ENCODE results near the gene EPB41L1. TPM values are rescaled to one million over a fixed set of nuclear protein-coding genes. Genes with fewer than 3 reads are reported as not detected.

Gene EPB41L1
- total RNA-seq, 1 experiment from 2014 or later: 121 TPM

GRCh38 chr20:36270744-36271638 lies 116.5 kb downstream of the EPB41L1 start:
- no peak for DNase-seq
- intact Hi-C loops (cut with micrococcal nuclease; ENCODE audit: unreplicated experiment): no loop called here
- Mint-ChIP-seq H3K27me3 (ENCODE audit: unreplicated experiment) (peaks cover 86% of the 10 kb centered on the region), H3K27ac (ENCODE audit: unreplicated experiment) (no peak overlapping the region), H3K4me1 (ENCODE audit: low read depth, unreplicated experiment) (no peaks in the 10 kb centered on the region), H3K9me3 (ENCODE audit: low read depth, unreplicated experiment) (no peaks in the 10 kb centered on the region), H3K36me3 (ENCODE audit: insufficient read depth, unreplicated experiment) (no peaks in the 10 kb centered on the region), H3K4me3 (ENCODE audit: low read depth, unreplicated experiment) (no peak overlapping the region)
- BruUV-seq (replicated peaks): no TSS peak
- TF ChIP-seq CTCF (IDR thresholded peaks at IDR 0.05; ENCODE audit: unreplicated experiment): no peak
- CTCF ChIA-PET: interaction anchor here (0.6 to 1.7 kb wide), 4 partner anchors 10 to 318 kb away, joined by 3 to 7 read pairs (median 4); no protein-coding TSS in a partner anchor

GRCh38 chr20:36271639-36272546 lies 117.4 kb downstream of the EPB41L1 start:
- intact Hi-C loops (cut with micrococcal nuclease; ENCODE audit: unreplicated experiment): no loop called here
- H3K9me3 Mint-ChIP-seq (ENCODE audit: low read depth, unreplicated experiment): no peaks in the 10 kb centered on the region
- TF ChIP-seq CTCF (IDR thresholded peaks at IDR 0.05; ENCODE audit: unreplicated experiment): no peak
- DNase-seq: no peak
- H3K4me3 Mint-ChIP-seq (ENCODE audit: low read depth, unreplicated experiment): no peak overlapping the region
- no peak overlapping the region for H3K27ac Mint-ChIP-seq (ENCODE audit: unreplicated experiment)
- no peaks in the 10 kb centered on the region for H3K36me3 Mint-ChIP-seq (ENCODE audit: insufficient read depth, unreplicated experiment)
- no TSS peak for BruUV-seq (replicated peaks)
- peaks cover 85% of the 10 kb centered on the region for H3K27me3 Mint-ChIP-seq (ENCODE audit: unreplicated experiment)
- H3K4me1 Mint-ChIP-seq (ENCODE audit: low read depth, unreplicated experiment): no peaks in the 10 kb centered on the region
- CTCF ChIA-PET: interaction anchor here (0.8 to 2.4 kb wide), 5 partner anchors 9 to 168 kb away, joined by 3 to 21 read pairs (median 3); no protein-coding TSS in a partner anchor

GRCh38 chr20:36272547-36273220 lies 118.1 kb downstream of the EPB41L1 start:
- intact Hi-C loops (cut with micrococcal nuclease; ENCODE audit: unreplicated experiment): loop anchor here (1.0 kb wide), 1 partner anchor 167 kb away; no protein-coding TSS in a partner anchor
- no peak overlapping the region for H3K4me3 Mint-ChIP-seq (ENCODE audit: low read depth, unreplicated experiment)
- peaks cover 89% of the 10 kb centered on the region for H3K27me3 Mint-ChIP-seq (ENCODE audit: unreplicated experiment)
- no peak for DNase-seq
- H3K27ac Mint-ChIP-seq (ENCODE audit: unreplicated experiment): no peak overlapping the region
- no TSS peak for BruUV-seq (replicated peaks)
- H3K4me1 Mint-ChIP-seq (ENCODE audit: low read depth, unreplicated experiment): no peaks in the 10 kb centered on the region
- H3K9me3 Mint-ChIP-seq (ENCODE audit: low read depth, unreplicated experiment): no peaks in the 10 kb centered on the region
- H3K36me3 Mint-ChIP-seq (ENCODE audit: insufficient read depth, unreplicated experiment): no peaks in the 10 kb centered on the region
- no peak for TF ChIP-seq CTCF (IDR thresholded peaks at IDR 0.05; ENCODE audit: unreplicated experiment)
- CTCF ChIA-PET: interaction anchor here (0.8 to 2.5 kb wide), 6 partner anchors 8 to 221 kb away, joined by 3 to 22 read pairs (median 8); no protein-coding TSS in a partner anchor

All from Calu3 (cell line).